Amygdala (tissue), 56 donors: ENCODE results near the gene SGCD.

Source experiments
- DNase-seq, 56 donors: peaks; one replicate each; lab custom pipeline; 2025; lab: John Stamatoyannopoulos, UW

The SGCD gene

DNA sequence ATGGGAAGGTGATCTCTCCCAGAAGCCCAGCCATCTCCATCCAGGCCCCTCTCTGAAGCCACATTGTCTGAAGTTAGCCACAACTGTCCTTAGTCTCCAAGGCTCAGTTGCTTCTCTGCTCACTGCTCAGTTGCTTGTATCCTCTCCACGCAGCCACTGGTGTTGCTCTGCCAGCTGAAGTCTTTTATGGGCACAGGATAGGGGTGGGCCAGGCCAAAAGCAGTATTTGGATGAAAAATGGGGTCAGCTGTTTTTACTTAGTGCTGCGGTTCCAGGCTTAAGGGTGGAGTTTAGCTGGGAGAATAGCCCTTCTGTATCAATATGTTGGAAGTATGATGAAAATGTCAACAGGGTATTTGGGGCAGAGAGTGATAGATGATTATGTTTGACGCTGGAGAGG lies 354.3 kb downstream of the SGCD start:
- DNase-seq = peak in 4 of 56 donors; percentile 4 to 26 (median 14)

DNA sequence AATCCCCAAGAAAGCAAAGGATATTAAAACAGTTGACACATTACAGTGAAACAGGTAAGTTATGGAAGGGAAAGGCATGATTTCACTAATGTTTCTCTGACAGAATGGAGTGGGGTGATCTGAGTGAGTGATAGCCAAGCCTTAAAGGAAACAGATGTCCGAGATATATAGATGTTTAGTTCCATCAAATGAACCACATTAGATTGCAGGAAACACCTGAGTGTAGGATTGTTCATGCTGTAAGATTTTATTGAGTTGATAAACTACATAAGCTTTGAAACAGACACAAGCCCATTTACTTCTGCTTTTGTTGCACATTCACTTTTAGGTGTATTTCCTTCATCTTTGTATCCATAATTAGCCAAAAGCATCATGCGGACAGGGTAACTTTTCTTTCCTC lies 356.0 kb downstream of the SGCD start:
- DNase-seq = no peak

DNA sequence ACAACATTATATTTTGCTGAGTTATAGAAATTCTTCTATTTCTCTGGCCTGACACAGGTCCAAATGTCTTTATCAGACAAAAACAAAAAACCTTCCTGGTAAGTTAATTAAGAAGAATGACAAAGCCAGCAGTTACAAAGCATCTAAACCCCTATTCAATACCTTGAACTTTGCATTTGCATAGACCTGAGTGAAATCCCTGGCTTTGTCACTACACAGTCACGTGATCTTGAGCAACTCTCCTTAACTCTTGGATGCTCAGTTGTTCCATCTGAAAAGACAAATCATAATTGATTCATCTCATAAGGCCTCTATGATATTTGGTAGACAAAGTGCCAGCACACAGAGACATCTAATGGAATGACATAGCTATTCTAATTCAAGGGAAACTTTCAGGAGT lies 356.5 kb downstream of the SGCD start:
- no peak for DNase-seq

DNA sequence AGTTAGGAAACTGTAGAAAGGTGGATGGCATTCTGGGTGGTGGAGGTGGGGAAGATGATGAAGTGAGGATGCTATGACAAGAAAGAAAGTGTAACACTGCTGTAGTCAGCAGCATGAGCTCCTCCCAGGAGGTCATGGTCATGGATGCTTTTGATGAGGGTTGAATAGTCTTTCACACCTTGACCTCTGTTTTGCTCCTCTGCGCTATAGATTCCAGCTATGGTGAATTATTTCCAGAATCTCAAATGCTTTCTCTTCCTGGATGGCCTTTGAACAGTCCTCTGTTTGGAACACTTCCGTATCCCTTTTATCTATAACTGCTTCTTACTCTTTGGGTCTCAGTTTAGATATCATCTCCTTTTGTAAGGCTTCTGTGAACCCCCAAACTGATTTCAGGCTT lies 357.3 kb downstream of the SGCD start:
- DNase-seq = no peak

DNA sequence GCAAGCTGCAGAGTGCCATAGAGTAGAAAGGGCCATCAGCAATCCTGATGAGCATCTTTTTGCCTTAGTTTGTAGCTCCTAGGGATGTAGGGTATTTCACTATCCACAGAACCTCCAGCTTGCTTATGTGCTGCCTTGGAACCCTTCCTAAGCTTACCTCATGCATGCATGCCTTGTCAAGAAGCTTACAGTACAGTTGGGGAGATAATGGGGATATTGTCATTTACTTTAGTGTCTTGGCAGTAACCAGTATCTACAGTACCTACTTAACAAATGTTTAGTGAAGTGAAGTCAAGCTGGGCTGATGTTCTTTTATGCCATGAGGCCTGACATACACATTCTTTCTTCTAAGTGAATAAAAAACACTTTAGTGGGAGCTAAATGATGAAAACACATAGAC lies 358.5 kb downstream of the SGCD start:
- DNase-seq = no peak

DNA sequence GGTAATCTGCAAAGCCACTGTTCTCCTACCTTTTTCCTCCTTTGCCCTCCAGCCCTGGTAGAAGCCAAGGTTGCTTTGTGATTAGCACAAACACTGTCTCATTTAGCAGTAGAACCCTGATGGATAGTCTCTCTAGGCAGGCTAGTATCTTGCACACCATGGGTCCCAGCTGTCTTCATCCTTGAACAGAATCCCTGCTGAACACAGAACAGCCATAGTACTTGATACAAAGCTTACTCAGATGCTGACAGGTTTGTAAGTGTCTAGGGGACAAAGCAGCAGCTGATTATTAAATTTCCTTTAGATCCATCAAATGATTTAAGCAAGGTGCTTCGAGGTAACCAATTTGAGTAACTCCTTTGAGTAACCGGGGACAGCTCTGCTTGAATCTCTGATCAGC lies 359.4 kb downstream of the SGCD start:
- no peak for DNase-seq

DNA sequence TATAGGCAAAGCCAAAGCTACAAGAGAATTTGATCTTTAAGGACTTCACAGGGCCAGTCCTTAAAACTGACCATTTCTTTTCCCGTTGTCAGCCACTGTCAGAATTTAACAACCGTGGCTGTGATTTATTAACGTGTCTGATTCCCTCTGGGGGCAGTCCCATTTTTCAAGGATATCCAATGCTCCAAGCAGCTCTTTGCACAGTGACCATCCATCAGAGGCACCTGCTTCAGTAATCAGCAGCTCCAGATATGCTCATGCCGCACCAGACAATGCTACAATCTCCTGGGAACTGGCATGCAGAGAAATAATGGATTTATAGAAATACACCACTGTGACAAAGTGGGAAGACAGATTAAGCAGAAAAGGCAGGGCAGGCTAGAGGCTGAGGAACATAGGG lies 359.8 kb downstream of the SGCD start:
- no peak for DNase-seq

DNA sequence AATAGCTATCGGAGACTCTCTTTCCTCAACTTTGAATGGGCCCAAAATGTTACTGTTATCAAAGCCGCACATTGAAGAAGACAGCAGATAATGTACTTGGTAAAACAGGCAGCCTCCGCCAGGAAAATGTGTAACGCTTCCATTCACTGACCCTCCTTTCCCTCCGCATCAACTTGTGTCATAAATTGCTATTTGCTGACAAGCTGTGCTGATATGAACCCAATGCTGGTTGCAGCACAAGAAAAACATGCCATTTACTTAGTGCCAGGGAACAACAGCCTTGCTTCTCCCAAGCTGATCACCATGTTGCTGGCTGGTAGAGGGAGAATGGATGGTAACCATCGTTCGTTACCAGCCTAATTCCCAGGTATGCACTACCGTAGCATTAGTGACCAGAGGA lies 360.6 kb downstream of the SGCD start:
- no peak for DNase-seq

DNA sequence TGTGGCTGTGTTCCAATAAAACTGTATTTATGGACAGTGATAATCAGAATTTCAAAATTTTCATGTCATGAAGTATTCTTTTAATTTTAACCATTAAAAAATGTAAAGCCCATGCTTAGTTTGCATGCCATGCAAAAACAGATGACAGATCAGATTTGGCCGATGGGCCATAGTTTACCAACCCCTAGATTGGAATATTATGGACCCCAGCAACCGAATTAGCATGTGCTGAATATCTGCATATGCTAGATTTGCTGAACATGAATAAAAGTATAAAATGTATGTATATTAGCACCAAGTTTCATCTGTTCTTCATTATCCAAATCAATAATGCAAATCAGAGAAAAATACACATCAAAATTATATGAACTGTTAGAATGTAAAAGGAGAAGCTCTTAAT lies 364.6 kb downstream of the SGCD start:
- DNase-seq = no peak

DNA sequence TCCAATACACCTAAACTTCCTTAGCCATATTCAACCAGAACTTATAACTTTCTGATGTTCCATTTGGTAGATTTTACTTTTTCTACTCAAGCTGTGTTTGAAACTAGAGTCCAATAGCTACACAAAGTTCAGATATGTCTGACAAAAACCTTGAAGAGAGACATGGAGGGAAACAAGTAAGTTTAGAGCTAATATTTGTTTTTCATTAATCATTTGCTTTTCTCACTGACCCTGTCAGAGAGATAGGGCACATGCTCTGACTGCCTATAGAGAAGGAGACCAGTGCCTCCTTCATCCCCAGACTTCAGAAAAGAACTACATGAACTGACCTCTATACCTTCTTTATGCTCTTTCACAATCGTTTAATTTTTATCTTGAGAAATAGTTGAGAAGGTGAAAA lies 366.1 kb downstream of the SGCD start:
- no peak for DNase-seq

DNA sequence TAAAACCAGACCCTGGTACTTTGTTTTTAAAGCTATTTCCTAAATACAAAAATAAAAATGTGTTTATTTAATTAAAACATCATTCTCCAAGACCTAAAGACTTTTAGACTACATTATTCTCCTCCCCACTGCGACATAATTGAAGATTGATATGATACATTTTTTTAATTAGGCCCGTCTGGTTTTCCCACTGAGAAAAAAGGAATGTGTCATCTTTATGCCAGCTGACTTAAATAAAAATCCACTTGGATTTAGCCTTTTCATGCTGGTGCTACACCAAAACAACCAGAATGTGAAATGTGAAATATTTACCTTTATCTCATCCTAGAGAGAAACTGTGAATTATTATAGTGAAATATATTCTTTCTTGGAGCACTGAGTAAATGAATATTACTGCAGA lies 367.6 kb downstream of the SGCD start:
- no peak for DNase-seq

DNA sequence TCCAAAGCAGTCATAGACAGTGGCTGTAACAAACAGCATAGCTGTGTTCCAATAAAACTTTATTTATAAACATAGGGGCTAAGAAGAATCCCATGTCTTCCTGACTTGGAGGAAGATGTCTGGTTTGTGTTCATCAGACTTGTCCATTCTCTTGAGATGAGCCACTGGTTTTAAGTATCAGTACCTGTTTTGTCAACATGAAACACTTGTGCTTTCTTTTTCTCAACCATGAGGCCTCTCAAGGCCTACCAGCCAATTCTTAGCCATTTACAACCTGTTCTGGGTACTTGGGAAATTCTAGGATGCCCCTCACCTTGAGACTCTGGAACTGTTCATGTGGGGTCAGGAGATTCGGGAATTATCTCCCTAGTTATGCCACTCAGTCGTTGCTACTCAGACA lies 368.8 kb downstream of the SGCD start:
- DNase-seq = no peak

DNA sequence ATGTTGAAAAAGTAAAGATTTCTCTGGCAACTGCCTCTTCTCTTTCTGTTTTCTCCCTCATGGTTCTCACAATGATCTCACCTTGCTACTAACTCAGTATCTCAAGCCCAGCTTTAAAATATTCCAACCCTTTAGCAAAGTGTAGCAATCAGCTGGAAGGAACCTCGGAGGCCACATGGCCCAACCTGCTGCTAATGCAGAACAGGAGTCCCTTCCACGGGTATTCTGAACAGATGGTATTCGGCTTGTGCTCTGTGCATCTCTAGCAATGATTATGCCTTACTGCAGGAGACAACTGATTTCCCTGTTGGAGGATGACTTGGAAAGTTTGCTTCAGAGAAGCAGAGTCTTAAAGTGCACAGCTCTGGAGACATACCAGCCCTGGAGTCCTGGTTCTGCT lies 371.4 kb downstream of the SGCD start:
- peak in 4 of 56 donors; percentile 4 to 19 (median 6) for DNase-seq

DNA sequence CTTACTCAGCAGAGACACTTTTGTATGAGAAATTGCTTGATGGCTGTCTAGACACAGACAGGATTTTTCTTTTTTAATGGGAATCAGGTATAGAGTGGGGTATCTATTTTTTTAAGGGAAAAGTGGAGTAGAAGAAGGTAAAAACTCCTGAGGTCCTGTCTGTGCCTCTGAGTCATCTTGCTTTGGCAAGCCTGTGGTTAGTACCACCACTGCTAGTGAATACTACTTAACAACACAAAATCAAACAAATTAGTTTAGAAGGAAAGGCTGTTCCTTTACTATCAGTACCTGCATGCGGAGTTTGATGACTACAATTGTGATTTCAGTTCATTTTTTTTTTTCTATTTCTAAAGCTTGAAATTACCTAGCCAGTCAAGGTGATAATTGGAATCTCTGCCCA lies 372.2 kb downstream of the SGCD start:
- DNase-seq = no peak

DNA sequence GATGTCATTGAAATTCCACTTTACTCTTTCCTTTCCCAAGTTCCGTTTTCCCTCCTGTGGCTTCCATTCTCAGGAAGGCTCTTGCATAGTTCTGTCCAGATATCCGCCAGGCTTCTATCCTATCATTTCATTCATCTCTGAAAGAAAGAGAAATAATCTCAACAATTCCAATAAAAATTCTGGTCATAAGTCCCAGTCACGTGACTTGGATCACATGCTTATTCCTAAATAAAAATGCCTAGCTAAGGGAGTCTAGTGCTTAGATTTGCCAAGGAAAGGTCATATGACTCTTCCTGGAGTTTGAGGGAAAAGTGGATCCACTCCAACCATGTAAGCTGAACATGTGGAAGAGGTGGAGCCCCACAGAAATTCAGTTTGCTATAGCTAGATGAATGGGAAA lies 377.2 kb downstream of the SGCD start:
- DNase-seq = no peak

DNA sequence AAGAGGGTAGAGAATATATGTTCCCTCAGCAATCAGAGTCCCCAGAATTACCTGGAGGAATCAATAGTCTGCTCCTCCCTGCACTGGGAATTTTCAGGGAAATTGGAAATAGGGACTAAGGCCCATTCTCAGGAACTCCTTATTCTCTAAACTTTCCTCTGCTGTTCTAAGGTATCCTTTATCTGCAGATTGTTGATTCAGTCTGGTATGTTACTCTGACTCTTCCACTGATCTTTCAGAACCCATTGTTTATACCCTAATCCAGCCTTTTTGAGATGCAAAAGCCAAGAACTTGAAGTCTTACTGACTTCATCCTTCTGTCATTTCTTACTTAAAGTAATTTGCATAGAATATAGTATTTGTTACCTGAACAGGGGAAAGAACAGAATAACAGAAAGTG lies 379.7 kb downstream of the SGCD start:
- DNase-seq = no peak

DNA sequence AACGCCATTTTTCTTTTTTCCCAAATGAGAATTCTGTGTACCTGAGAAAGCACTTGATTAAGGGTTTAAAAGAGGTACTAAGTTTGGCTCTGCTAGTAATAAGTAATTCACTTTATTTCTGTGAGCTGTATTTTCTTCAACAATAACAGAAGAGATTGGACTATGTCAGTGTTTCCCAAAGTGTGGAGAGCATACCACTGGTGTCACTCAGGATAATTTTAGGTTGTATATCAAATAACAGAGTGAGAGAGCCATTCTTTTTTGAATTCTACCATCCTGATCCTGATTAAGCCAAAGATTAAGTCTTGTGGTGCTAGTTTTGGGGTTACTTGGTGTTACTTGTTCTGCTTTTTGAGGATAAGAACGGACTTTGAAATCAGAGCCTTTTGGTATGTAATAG lies 380.8 kb downstream of the SGCD start:
- no peak for DNase-seq

DNA sequence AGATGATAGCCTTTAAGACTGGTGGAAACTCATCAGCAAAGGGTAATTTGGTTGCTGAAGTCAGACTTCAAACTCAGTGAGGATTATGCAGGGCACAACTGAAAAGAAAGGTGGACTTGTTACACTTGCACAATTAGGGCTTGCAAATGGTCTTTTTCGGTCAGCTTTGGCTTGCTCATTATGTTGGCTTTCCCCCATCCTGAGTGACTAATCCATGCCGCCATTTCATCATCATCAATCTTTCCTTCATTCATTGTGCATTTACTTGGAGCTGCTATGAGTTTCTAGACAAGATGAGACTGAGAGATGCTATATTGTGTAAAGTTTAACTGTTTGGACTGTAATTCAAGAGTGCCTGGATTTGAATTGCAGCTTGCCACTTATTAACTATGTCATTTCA lies 388.3 kb downstream of the SGCD start:
- DNase-seq = peak in 1 of 56 donors; percentile 1

DNA sequence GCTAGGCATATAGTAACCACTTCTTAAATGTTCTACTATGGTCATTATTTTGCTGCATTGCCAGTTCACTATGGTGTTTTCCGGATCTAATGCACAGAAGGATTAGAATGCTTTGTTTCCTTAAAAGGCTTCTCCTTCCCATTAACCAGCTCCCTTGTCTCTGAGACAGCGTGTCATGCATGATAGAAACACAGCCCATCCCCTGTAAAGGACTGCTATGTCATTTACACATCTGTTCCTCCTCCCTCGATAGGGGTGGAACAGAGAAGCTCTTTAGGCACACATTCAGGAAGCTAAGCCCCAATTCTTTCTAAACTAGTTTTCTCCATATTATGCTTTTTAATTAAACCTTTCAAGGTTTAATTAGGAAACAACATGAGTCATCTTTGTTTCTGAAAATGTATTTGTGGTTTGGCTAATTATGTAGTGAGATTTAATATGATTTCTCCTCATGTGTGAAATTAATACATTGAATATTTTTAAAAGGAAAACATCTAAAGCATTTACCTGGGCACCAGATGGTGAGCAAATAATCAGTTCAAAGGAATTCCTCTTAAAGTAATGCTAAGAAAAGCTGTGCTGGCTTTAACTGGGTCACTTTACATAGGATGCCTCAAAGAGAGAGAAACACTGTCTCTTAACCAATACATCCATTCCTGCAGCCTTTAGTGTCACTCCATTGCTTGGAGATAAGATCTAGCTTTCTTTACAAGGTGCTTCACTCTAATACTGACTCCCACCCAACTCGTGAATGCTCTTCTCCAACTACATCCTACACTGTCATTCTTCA lies 389.8 kb downstream of the SGCD start:
- DNase-seq = peak in 2 of 56 donors; percentile 0 to 4

DNA sequence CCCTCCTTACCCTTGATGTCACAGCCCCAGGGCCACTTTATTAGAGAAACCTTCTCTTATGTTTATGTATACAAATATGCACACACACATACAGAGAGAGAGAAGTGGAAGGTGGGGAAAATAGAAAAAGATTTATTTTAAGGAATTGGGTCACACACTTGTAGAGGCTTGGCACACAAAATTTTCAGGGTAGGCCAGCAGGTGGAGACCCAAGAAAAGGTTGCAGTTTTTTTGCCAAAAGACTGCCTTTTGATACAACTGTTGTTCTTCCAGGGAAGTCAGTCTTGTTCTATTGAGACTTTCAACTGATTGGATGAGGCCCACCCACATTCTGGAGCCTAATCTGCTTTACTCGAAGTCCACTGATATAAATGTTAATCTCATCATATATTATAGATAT lies 392.0 kb downstream of the SGCD start:
- no peak for DNase-seq

DNA sequence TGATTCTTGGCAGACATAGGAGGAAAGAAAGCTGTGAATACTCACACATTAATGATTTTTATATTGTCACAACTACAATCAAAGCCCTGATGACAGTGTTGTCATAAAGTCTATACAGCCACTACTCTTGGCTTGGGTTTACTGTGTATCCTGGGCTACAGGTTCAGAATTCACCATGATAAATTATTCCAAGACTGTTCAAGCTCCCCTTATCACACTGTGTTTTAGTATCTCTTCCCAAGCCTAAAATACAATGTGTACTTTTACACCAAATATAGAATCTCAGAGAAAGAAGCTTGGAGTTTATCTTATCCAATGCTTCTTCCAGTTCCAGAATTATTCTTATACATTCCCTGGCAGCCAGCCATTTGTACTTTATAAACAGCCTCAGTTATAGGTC lies 395.4 kb downstream of the SGCD start:
- no peak for DNase-seq

DNA sequence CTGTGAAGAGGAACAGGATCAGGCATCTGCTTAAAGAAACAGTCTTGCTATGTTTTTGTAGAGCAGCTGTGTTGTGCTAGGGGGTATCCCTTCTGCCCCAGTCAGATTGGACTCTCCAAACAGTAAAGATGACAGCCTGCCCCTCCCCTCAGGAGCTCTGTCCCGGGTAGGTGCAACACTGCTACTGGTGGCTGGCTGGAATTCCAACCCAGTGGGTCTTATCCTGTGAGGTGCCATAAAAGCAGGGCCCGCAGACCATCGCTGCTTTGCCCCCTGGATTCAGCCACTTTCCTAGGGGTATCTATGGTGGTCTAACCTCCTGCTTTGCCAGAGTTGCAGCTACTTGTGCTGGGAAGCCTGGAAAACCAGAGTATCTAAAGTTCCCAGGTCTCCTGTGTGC lies 408.5 kb downstream of the SGCD start:
- no peak for DNase-seq

DNA sequence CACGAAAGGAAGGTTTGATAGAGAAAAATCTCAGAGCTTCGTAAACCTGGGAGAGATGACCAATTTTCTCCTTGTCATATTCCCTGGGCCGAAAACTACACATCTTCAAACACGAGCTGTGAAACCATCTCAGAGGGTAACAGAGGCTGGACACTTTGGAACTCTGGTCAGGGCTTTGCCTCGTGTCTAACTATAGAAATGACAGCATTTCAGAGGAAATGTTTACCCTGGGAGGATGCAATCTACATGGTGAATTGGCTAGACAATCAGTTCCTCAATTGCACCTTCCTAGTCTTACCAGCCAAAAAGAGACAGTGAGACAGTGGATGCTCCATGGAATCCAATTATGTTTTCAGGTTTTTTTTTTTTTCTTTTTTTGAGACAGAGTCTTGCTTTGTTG lies 414.6 kb downstream of the SGCD start:
- no peak for DNase-seq
